ENCODE results near the gene ELP1.
"Not testable (repeated sequence)": the region's sequence is repeated elsewhere in the genome, so short reads cannot be mapped to it uniquely, and the experiment has no call there.

- TF ChIP-seq, protein P1, sequence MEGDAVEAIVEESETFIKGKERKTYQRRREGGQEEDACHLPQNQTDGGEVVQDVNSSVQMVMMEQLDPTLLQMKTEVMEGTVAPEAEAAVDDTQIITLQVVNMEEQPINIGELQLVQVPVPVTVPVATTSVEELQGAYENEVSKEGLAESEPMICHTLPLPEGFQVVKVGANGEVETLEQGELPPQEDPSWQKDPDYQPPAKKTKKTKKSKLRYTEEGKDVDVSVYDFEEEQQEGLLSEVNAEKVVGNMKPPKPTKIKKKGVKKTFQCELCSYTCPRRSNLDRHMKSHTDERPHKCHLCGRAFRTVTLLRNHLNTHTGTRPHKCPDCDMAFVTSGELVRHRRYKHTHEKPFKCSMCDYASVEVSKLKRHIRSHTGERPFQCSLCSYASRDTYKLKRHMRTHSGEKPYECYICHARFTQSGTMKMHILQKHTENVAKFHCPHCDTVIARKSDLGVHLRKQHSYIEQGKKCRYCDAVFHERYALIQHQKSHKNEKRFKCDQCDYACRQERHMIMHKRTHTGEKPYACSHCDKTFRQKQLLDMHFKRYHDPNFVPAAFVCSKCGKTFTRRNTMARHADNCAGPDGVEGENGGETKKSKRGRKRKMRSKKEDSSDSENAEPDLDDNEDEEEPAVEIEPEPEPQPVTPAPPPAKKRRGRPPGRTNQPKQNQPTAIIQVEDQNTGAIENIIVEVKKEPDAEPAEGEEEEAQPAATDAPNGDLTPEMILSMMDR (IDR thresholded peaks at IDR 0.05 in 4 of 5, conservative IDR thresholded peaks at IDR 0.05 in 1 of 5) = not testable (repeated sequence)
- not testable (repeated sequence) for TF ChIP-seq POLR2A (IDR thresholded peaks at IDR 0.05)
These were observed 34.8 kb downstream of the ELP1 start for GRCh38 chr9:108899023-108899695.

Data from gastrocnemius medialis (tissue), 4 donors.